ENCODE results near the gene ARHGEF19.
"Not testable (repeated sequence)": the region's sequence is repeated elsewhere in the genome, so short reads cannot be mapped to it uniquely, and the experiment has no call there.

ARHGEF19 gene

DNA sequence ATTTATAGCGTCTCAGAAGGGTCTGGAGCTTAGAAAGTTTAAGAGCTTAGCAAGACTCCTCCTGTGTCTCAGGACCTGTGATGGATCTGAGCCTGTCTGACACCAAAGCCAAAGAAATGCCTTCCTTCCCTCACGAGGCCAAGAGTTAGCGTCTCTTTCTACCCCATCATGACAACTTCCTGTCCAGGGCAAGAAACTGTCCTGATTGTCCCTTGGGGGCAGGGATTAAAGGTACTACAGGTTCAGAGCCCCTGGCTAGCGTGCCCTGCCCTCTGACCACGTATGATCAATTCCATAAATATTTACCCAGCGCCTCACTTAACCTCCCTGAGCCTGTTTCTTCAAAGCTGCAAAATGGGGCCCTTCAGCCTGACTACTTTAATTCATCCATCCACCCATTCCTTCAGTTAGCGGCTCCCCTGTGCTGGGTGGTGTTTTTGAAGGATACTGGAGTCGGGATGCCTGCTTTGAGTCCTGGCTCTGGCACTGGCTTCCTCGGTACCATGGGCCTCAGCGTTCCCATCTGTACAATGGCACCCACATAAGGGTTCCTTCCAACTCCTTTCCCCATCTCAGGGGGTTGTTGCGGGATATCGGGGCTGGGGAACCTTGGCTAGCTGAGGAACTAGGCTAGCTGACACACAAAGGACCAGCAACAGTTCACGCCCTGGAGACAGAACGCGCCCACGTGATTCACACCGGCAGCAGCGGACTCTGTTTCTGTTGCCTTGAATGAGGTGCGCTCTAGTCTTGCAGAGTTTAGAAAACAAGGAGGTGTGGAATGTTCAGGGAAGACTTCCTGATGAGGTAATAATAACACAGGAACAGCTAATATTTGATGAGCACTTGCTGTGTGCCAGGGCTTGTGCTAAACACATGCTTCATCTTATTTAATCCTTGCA is 33.6 kb downstream of the ARHGEF19 start:
- no peak for DNase-seq

DNA sequence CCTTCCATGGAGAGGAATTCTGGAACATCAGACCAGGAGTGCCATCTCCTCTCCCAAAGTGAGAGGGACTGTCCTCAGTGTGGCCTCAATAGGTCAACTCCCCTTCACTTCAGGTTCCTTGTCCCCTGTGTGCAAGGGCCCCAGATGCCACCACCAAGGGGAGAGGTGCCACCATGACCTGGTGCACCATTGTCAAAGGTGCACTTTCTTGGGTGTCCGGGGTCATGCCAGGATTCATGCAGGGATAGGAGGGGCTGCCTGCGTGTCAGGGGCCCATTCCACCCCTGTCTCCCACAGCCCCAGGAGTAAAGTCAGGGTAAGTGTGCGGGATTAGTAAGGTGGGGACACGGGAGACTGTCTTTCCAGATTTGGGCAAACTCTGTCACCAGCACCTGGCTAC is 35.1 kb downstream of the ARHGEF19 start:
- DNase-seq, result no peak

DNA sequence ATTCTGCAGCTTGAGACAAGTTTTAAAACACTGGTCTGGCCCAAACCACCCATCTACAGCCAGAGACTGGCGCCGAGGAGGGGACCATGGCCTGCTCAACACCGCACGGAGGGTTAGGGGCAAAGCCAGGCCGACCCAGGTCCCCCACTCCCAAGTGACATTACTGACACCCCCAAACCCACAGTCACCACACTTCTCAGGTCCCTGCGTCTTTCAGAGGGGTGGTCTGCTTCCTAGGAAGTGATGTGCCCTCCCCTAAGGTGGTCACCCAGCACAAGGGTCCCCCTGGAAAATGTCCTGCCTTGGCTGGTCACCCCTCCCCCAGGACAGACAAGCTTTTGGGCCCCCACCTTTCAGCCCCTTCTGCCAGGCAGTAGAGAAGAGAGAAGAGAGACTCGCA is 35.8 kb downstream of the ARHGEF19 start:
- no peak for DNase-seq

DNA sequence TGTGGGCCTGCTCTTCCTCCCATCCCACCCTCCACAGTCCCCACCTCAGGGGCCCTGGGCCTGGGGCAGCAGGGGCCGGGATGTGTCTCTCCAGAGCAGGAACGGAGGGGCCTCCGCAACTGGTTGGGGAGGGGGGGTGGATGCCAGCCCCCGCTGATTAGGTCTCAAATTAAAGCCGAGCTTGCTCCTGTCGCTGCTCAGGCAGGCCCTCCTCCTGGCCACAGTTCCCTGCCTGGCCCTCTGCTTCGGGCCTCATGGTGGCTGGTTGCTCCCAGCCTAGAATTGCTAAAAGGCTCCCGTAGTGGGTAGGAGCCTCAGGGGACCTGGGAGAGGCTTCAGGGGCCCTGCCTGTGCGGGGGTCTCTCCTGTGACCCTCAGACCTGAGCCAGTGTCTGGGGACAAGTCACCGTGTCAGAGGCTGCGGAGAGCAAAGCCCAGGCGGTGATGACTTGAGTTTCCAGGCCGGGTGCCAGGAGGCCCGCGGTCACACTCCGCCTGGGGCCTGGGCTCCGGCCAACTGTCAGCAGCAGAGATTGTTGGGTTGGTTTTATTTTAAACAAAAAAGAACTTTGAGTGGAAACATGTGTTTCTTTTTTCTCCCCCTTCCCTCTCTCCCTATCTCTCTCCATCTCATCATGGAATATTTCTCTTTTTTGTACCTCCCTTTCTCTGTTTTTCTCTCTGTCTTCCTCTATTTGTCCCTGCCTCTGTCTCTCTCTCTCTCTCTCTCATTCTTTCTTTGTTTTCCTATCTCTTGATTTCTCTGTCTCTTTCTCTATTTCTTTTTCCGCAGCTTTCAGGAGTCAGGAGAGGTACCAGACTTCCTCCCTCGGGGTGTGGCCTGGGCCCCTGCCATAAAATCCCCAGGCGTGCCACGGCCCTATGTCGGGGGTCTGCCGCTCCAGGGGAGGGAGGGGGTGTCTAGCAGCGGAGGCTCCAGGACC is 36.6 kb downstream of the ARHGEF19 start:
- no peak for DNase-seq

DNA sequence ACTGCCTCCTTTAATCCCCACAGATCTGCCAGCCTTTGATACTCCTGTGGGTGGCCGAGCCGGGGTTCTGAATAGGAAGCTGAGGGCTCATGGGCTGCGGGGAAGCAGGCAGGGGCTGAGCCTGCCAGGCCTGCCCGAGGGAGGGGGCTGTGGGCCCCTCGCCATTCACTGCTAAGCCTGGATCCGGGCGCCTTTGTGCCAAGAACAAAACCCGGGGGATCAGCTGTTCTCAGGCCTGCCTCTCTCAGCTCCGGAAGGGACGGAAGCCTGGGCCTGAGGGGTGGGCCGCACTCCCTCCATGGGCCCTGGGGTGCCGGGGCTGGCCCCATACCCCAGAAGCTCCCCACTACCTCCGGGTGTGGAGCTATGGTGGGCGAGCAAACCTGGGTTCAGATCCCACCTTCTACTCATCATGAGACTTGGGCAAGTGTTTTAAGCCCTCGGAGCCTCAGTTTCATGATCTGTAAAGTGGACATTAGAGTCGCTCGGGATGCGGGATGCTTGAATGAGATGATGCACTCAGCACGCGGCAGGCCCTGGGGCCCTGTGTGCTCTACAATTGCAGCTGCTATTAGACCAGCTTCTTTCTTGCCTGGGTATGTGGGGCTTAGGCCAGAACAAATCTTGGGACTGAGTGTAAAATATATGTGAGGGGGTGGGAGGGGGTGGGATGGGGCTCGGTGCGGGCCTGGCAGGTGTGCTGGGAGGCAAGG is 37.4 kb downstream of the ARHGEF19 start:
- DNase-seq, result no peak

DNA sequence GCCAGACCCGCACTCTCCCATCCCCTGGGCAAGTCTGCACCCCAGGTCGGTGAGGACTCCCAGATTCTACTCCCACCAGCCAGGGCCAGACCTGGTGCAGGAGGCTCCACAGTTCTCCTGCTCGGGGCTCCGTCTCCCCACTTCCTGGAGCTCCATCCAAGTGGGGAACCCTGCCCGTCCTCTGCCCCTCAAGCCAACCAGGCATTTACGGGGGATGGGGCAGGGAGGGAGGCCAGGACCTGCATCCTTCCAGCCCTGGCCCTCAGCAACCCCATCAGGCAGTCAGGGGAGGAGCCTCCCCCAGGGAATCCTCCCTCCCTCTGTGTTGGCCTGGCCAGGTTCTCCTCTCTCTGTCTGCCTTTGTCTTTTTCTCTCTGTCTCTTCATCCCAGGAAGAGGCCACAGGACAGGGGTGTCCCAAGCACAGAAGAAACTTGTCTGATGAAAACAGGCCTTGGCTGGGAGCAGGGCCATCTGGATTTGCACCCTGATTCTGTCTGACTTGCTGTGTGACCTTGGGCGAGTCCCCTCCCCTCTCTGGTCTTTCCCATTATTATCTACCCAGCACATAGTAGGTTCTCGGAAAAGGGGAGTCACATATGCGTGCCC is 38.1 kb downstream of the ARHGEF19 start:
- no peak for DNase-seq

DNA sequence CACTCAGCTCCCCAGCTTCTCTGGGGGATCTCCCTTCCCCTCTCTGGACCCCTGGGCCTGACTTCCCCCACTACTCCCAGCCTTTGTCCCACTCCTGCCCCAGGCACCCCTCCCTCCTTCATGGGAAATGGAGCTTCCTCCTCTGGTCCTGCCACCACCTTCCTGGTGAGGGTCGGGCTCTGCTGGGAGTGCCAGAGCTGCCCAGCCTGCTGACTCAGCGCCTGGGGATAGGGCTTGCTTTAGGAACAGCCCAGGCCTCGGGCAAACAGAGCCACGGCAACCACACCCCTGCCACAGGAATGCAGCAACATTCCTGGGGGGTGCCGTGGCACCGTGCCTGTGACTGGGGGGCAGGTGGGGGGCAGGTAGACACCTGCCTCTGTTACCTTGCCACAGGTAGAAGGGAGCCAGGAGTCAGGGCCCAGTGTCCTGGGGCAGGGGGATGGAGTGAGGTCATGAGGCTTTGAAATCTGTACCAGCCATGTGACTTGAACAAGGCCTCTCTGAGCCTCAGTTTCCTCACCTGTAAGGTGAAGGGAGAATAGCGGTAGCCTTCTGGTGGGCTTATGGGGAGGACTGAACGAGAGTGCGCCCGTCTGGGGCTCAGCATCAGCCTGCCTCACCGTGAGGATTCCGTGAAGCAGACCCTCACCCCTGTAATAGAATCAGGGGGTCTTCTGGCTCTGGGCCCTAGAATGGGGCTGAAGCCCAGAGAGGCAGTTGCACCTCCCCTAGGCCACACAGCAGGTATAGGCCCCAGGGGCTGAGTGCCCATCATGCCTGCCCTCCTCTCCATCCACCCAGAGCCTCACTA is 38.8 kb downstream of the ARHGEF19 start:
- no peak for DNase-seq

DNA sequence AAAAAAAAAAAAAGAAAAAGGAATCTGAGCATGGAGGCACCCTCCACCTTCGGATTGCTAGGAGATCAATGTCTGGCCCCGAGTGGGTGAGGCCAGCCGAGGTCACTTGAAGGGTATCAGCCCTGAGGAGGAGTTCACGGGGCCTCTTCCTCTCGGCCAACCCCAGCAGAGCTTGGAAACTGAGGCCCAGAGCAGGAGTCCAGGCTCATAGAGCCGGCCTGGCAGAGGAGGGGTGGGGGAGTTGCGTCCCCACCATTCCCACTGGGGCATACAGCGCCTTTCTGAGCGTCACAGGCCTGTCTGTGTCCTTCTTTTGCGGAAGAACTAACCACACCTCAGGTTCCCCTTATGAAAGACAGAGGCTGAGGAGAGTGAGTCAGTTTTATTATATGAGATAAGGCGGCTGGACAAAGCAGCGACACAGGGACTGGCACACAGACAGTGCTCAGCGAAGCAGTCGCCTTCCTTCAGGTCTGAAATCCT is 39.4 kb downstream of the ARHGEF19 start:
- DNase-seq, result no peak

DNA sequence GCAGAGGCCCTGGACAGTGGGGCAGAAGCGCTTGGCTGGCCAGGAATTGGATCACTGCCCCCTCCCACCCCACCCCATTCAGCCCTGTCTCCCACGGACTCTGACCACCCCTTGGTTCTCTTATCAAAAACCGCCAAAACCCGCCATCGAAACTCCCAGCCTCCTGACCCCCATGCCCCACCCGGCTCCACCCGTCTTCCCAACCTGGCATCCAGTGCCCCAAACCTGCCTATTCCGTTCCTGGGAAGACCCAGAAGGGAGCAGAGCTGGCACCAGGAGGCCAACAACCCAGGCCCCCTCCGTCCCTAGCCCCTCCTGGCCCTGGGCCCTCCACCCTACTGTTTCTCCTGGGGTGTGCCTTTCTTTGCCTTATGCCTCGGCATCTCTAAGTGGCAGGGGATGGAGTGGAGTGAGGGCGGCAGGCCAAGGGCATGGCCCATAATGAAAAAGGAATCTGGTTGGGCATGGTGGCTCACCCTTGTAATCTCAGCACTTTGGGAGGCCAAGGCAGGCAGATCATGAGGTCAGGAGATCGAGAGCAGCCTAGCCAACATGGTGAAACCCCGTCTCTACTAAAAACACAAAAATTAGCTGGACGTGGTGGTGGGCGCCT is 40.1 kb downstream of the ARHGEF19 start:
- no peak for DNase-seq

DNA sequence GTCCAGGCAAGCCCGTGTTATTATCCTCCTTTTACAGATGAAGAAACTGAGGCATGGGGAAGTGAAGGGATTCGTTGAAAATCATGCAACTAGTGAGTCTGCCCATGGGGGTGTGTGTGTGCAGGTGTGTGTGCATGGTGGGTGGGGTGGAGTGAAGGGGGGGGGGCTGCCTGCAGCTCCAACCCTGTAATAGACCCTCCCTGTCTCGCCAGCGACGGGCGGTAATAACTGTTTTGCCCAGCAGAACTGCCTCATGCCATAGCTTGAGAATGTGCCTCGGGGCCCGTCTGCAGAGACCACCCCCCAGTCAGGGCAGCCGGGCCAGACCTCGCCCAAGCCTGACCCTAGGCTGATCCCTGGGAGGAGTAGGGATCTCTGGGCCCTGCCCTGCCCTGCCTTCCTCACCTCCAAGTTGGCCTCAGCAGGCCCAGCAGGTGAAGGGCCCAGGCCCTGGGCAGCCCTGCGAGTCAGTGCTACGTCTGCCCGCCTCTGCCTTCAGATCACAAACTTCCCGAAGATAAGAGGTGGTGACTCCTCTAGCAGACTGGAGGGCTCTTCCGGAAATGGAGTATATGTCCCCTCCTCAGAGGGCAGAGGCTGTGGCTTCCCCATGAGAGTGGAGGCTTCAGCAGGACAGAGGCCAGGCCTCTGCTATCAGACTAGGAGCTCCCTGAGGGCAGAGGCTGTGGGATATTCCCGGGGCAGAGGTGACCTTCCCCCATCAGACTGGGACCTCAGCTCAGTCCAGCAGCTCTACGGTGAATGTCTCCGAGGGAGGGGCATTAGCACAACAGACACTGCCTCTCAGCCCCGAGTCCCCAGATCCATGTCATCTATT is 40.9 kb downstream of the ARHGEF19 start:
- DNase-seq, result no peak

DNA sequence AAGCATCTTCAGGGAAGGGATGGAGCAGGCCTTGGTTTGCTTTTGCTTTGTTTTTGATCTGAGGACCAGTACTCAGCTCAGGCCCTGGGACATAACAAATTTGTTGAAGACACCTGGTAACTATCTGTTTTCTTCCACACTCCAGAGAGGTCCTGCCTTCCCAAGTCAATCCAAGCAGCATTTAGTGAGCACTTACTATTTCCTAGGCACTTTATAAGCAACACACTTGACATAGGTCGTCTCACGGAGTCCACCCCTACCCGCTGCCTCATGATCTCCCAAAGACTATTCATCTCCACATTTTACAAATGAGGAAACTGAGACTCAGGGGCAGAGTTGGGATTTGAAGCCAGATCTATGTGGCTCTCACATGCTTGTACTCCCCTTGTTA is 42.2 kb downstream of the ARHGEF19 start:
- no peak for DNase-seq

DNA sequence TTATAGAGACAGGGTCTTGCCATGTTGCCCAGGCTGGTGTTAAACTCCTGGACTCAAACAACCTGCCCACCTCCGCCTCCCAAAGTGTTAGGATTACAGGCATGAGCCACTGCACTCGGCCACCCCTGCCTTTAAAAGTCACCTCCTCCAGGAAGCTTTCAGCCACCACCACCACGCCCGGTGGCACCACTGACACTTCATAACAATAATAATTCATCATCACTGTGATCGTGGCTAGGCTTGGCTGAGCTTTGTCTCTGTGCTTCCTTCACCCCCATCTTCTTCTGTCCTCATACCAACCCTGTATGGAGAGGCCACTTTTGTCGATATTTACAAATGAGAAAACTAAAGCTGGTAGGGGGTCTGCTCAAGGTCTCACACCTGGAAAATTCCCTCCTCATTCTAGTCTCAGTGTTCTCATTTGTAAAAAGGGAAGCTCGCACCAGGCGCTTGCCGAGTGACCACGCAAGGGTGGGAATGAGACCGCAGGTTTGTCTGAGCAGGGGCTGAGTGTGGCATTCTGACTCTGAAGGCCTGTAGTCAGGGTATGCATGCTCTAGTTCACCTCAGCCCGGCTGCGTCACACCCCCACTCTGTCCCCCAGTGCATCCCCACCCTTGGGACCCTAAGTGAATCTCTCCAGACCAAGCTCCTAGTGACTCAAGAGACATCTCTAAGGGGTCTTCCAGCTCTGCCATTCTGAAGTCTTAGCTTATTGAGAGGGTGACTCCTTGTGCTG is 43.7 kb downstream of the ARHGEF19 start:
- DNase-seq, result no peak

DNA sequence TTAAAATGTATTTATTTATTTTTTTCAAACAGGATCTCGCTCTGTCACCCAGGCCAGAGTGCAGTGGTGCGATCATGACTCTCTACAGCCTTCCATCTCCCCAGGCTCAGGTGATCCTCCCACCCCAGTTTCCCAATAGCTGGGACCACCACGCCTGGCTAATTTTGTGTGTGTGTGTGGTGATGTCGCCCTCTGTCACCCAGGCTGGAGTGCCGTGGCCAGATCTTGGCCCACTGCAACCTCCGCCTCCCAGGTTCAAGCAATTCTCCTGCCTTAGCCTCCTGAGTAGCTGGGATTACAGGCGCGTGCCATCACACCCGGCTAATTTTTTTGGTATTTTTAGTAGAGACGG is 44.3 kb downstream of the ARHGEF19 start:
- not testable (repeated sequence) for DNase-seq

DNA sequence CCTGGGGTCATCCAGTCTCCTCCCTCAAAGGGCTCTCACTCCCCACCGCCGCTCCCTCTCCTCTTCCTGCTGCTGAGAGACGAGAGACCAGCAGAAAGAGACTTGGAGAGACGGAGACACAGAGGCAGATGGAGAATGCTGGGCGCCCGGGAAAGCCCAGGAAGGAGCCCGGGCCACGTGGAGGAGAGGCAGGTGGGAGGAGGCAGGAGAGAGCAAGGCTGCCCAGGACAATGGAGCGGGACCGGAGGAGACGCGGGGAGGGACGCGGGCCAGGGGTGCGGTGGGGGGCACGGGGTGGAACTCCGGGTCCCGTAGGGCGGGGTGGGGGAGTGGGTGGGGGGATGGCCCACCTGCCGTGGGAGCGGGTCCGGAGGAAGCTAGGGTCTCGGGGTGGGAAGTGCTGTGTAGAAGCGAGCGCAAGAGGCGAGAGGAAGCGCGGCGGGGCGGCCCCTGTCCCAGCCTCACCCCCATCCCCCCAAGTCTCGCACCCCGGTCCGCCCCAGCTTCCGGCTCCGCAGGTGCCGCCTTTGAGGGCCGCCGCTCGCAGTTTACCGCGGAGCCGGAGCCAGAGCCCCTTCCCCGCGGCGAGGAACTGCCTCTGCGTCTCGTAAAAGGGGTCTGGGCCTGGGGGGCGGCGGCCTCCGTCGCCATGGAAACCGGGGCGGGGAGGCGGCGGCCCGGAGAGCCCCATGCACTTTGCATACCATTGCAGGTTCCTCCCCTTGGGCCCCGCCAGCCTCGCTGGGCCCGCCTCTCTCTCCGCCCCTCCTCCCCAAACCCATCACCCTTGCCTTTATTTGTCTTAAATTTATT is 44.9 kb downstream of the ARHGEF19 start:
- peak; percentile 58 for DNase-seq

DNA sequence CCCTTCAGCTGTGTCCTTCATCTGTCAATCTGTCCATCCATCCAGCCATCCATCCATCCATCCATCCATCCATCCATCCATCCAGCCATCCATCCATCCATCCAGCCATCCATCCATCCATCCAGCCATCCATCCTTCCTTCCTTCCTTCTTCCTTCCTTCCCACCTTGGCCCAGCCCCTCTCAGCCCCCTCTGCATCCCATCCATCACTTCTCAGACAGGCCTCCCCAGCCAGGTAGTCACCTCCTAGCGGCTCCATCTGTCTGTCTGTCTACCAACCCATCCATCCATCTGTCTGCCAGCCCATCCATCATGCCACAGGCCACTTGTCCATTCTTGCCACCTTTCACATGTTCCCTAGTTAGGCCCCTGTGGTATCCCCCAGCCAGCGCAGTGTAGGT is 46.3 kb downstream of the ARHGEF19 start:
- no peak for DNase-seq

DNA sequence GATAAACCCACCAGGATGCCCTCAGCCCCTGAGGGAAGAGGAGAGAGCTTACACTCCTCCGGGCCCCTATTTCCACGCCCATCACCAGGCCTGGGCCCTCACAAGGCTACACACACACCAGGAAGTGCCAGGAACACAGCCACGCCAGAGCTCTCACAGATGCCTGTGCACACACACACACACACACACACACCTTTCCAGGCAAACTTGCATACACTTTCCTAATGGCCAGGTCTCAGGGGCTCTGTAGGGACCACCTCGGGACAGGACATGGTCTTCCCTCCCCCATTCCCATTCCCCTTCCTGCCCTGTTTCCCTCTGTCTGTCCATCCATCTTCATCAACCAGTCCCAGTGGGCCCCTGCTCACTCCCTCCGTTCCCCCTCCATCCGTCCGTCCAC is 46.9 kb downstream of the ARHGEF19 start:
- no peak for DNase-seq

DNA sequence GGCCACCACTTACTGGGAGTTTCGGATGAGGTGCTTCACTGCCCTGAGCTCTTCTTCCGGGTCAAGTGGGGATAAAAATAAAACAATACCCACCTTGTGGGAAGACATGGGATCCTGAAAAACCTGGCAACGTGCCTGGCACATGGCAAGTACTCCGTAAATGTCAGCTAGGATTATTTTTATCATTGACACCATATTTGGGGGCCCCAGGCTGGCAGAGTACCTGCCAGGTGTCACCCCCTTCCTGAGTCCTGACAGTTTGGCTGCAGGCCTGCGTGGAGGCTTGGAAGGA is 47.4 kb downstream of the ARHGEF19 start:
- DNase-seq, result no peak

DNA sequence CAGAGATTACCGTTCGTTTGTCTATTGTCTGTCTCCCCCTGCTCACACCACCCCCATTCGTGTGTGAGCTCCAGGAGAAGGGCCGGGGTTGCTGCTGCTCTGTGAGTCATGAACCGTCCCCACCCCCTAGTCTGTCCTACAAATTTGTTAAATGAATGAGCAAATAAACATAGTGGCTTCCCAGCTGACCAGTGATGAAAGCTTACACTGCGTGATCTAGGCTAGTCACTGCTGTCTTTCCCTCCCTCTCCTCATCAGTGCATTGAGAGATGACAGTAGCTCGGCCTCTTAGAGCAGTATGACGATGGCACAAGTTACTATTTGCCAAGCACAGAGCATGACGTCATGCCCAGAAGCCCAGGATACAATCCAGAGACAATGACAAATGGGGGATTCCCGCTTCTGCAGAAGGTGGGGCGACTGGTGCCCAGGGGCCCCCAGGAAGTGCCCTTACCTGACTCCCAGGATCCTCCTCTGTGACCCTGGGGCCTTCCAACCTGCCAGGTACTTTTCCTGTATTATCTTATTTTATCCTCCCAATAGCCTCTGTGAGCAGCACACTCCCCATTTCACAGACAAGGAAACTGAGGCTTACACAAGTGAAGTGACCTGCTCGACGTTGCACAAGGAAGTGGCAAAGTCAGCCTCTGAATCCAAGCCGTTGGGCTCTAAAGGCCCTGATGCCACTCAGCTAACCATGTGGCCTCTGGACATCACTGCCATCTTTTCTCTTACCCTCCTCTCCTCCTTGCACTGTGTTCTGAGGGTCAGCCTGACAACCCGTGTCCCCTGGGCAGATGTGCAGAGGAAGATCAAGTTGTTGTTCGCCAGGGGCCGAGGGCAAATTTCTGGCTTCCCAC is 48.0 kb downstream of the ARHGEF19 start:
- no peak for DNase-seq
